ENCODE results near the gene SAMD14.

The SAMD14 gene

DNA sequence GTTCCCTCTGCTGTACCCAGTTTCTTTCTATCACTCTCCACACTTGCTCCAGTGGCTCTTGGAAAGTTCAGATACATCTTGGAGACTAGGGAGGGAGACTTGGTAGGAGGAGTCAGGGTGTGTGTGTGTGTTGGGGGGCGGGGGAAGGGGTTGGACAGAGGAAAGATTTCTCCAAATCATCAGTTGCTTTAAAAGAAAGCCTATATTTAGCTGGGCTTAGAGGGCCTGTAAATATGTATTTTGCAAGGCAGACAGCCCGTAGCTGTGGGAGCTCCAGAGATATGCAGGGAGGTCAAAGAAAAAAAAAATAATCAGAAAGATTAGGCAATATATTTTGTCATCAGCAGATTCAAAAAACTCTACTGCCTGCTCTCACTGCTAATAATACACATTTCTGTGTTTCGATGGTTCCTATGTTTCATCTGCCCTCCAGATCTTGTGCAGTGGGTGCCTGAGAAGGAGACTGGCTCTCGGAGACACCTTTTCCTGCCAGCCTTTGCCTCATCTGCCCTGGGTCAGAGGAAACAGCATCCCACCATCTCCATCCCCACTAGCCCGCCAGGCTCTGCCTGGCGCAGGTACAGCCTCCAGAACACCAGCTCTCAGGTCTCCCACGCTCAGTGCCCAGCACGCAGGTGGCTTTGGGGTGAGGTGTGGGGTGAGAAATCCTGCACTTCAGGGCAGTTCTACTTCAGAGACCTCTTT is 25.3 kb upstream of the SAMD14 start:
- Mint-ChIP-seq H3K4me1 (peaks cover 15% of the 10 kb centered on the region), H3K27ac (peak overlapping the region; percentile 60), H3K9me3 (no peaks in the 10 kb centered on the region), H3K4me3 (no peak overlapping the region), H3K36me3 (peaks cover 13% of the 10 kb centered on the region)
- no peak for ATAC-seq
- no peak for DNase-seq (ENCODE audit: low spot score in 2 of 2)

DNA sequence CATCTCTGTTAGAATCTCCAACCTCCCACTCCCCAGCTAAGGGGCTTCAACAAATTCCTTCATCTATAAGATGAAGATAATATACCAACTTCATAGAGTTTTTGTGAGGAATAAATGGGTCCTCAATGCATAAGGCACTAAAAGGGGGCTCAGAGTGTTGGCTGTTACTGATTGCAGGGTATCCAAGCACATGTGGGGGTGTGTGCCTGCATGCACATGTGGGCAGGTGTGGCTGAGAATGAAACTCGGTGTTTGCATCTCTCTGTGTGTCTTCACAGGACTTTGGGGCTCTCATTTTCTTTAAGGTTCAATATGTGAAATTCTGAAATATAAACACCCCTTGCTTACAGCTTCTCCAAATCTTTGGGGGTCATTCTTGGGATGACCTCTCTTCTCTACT is 24.6 kb upstream of the SAMD14 start:
- H3K4me1 Mint-ChIP-seq = peaks cover 15% of the 10 kb centered on the region
- peaks cover 13% of the 10 kb centered on the region for H3K36me3 Mint-ChIP-seq
- H3K27ac Mint-ChIP-seq = peak overlapping the region; percentile 60
- DNase-seq (ENCODE audit: low spot score in 2 of 2) = no peak
- no peak for ATAC-seq
- no peaks in the 10 kb centered on the region for H3K9me3 Mint-ChIP-seq
- no peak overlapping the region for H3K4me3 Mint-ChIP-seq

DNA sequence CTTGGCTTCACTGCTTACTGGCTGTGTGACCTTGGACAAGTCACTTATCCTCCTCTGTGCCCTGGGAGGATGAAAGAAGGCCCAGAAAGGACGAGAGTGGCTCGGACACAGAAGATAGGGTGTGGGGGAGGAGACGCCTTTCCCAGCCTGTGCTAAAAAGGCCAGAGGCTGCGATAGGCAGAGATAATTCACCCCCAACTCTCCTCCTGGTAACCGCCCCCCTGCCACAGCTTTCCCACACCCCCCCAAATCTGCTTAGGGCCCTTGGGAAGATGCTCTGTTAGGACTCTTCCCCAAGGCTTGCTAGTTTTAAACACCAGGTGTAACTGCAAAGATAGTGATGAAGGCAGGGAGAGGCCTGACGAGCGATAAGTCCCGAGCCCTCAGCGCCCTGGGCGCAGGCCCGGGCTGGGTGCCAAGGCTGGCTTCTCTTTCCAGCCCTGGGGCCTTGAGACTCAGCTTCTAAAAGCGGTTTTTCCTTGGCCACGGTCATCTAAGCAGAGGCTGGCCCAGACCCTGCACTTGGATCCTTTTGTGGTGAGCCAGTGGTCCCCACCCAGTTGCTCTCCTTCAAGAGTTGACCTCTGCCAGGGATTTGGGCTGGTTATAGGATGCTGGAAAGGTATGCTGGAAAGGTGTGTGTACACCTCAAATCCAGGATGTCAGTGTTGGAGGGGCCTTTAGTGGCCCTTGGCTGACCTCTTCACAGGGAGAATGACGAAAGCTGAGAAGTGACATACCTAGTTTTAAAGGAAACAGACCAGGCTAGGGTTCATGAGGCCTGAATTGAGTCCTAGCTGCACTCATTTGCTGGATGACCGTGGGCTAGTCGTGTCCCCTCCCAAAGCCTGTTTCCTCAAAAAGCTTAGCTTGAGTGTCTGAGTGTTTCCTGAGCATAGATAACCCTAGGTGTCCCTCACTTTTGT is 24.0 kb upstream of the SAMD14 start:
- Mint-ChIP-seq H3K36me3 (peaks cover 19% of the 10 kb centered on the region), H3K4me1 (peaks cover 15% of the 10 kb centered on the region), H3K4me3 (no peak overlapping the region), H3K27ac (peak overlapping the region; percentile 52), H3K9me3 (no peaks in the 10 kb centered on the region)
- DNase-seq (ENCODE audit: low spot score in 2 of 2) (no peak), ATAC-seq (no peak)

DNA sequence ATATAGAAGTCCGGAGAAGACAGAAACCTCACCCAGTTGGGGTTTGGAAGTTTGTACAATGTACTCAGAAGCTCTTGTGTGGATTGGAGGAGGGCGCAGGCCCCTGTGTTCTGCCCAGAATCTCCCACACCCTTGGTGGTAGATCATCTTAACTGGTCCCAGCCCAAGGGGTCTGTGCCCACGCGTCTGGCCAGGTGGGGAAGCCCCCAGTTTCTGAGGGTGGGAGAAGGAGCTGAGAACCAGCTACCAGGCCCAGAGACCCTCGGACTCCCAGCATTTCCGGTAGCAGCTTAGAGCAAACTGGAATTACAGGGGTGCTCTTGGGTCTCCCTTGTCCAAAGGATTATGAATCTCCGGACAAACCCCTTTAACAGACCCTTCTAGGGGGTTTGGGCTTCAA is 22.8 kb upstream of the SAMD14 start:
- H3K4me3 Mint-ChIP-seq = peak overlapping the region; percentile 97
- peaks cover 30% of the 10 kb centered on the region for H3K36me3 Mint-ChIP-seq
- ATAC-seq (no peak), DNase-seq (ENCODE audit: low spot score in 2 of 2) (no peak)
- H3K4me1 Mint-ChIP-seq = peaks cover 15% of the 10 kb centered on the region
- no peaks in the 10 kb centered on the region for H3K9me3 Mint-ChIP-seq
- peak overlapping the region; percentile 88 for H3K27ac Mint-ChIP-seq

DNA sequence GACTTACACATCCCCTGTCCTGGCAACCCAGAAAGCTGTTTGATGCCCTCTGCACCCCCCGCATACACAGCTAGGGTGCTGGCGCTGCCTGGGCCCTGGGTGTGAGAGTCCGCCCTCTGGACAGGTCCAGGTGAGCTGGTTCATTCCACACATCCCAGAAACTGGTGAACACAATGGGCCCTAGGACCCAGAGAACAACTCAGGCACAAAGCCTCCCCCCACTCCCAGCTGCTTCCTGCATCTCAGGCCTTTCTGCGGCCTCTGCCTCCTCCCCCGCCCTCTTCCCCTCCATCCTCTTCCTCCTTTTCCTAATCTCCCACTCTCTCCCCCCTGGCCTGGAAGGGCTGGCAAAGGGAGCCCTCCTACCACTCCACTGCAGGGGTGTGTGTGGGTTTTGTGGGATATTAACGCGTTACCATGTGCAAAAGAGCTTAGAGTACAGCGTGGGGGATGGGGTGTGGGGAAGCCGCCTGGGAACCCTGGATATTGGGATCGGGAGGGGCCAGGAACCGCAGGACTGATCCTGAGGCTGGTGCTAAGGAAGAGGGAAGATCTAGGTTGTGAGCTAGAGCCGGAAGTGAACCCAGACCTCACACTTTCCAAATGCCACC is 22.1 kb upstream of the SAMD14 start:
- peak in 1 of 2 donors; percentile 79 for DNase-seq (ENCODE audit: low spot score in 2 of 2)
- H3K36me3 Mint-ChIP-seq = peaks cover 37% of the 10 kb centered on the region
- H3K9me3 Mint-ChIP-seq = no peaks in the 10 kb centered on the region
- peak overlapping the region; percentile 97 for H3K4me3 Mint-ChIP-seq
- peak; percentile 14 for ATAC-seq
- H3K4me1 Mint-ChIP-seq = peaks cover 22% of the 10 kb centered on the region
- peak overlapping the region; percentile 88 for H3K27ac Mint-ChIP-seq

DNA sequence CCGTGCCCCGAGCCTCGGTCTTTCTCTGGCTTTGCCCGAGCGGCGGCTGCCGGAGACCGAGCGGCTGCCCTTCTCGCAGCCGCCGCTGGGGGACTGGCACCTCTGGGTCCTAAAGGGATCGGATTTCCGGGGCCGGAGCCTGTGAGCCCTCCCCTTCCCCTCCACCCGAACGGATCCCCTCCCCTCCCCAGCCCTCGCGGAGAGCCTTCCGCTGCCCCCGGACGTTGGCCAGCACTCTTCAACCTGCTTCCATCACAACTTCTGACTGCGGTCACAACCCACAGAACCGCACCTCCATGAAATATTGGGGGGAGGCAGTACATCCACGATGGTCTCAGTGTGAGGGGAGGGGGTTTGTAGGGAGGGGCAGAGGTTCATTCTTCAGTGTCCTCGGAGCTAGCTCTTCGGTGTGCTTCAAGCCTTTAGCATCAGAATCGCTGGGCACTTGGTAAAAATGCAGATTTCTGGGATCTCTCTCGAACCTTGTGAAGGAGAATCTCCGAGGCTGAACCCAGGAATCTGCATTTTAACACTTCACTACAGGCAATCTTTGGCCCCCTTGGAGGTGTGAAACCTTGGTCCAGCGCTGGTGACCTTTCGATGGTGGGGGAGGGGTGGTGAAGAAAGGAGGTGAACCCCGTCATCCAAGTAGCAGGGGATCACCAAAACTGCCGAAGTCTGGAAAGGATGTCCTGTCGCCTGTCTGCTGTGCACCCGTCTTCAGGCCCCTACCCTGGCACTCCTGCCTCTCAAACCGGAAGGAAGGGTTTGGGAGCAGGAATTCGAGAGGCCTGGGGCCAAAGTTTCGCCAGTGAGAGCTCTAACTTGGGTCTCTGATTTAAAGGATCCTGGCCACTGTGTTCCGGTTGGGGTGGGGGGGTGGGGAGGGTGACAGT is 21.3 kb upstream of the SAMD14 start:
- H3K4me1 Mint-ChIP-seq = peaks cover 30% of the 10 kb centered on the region
- no peaks in the 10 kb centered on the region for H3K9me3 Mint-ChIP-seq
- peak; percentile 79 for ATAC-seq
- peaks cover 44% of the 10 kb centered on the region for H3K36me3 Mint-ChIP-seq
- peak overlapping the region; percentile 97 for H3K4me3 Mint-ChIP-seq
- peak overlapping the region; percentile 88 for H3K27ac Mint-ChIP-seq
- peak; percentile 76 to 91 for DNase-seq (ENCODE audit: low spot score in 2 of 2)

- H3K4me3 Mint-ChIP-seq = peak within 1 kb of the TSS; percentile 97
- peaks cover 38% of the 10 kb centered on the region for H3K4me1 Mint-ChIP-seq
- DNase-seq (ENCODE audit: low spot score in 2 of 2) (no peak), ATAC-seq (peak; percentile 8)
- H3K27ac Mint-ChIP-seq = peak within 1 kb of the TSS; percentile 96
- peaks cover 50% of the 10 kb centered on the region for H3K36me3 Mint-ChIP-seq
- H3K9me3 Mint-ChIP-seq = no peaks in the 10 kb centered on the region
These were observed 20.5 kb upstream of the SAMD14 start, which contains the start of gene PPP1R9B for GRCh38 chr17:50150354-50151040. PPP1R9B (minus strand) TSS chr17:50150677; CDS start chr17:50150513, 164 bp downstream.

DNA sequence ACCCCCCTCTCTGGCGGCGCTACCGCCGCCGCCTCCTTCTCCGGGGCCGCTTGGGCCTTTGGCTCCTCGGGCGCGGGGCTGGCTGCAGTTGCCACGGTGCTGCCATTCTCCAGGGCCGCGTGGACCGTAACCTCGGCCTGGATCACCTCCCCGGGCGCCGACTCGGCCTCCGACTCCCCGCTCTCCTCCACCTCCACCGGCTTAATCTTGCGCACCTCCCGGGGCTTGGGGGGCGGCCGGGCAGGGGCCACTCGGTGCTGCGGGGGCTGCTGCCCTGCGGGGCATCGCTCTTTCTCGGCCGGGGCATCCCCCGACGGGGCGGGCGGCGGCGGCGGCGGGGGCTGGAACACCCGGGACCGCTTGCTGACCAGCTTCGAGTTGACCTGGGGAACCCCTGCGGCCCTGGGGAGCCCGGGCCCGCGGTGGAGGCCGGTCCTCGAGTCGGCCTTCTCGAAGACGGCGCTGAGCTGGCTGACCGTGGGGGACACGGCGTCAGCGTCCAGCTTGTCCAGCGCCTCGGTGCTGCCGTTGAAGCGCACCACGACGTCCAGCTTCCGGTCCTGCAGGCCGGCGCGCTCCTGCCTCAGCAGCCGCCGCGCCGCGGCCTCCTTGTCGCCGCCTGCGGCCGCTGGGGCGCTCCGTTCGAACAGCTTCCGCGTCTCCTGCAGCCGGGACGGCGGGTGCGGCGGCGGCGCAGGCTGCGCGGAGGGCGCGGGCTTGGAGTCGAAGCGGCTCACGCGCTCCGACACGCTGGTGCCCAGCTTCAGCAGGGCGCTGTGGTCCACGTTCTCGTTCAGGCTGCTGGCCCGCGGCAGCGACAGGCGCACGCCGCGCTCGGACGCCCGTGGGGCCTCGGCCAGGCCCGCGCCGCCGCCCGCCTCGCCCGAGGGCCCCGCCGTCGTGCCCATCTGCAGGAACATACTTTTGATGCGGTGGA is 19.7 kb upstream of the SAMD14 start:
- DNase-seq (ENCODE audit: low spot score in 2 of 2) (peak; percentile 46 to 76), ATAC-seq (peak; percentile 2)
- H3K9me3 Mint-ChIP-seq = no peaks in the 10 kb centered on the region
- peaks cover 41% of the 10 kb centered on the region for H3K4me1 Mint-ChIP-seq
- H3K4me3 Mint-ChIP-seq = peak overlapping the region; percentile 97
- peak overlapping the region; percentile 96 for H3K27ac Mint-ChIP-seq
- peaks cover 58% of the 10 kb centered on the region for H3K36me3 Mint-ChIP-seq

GRCh38 chr17:50149091-50149416 is 19.1 kb upstream of the SAMD14 start:
- no peak for ATAC-seq
- H3K4me1 Mint-ChIP-seq = peaks cover 45% of the 10 kb centered on the region

DNA sequence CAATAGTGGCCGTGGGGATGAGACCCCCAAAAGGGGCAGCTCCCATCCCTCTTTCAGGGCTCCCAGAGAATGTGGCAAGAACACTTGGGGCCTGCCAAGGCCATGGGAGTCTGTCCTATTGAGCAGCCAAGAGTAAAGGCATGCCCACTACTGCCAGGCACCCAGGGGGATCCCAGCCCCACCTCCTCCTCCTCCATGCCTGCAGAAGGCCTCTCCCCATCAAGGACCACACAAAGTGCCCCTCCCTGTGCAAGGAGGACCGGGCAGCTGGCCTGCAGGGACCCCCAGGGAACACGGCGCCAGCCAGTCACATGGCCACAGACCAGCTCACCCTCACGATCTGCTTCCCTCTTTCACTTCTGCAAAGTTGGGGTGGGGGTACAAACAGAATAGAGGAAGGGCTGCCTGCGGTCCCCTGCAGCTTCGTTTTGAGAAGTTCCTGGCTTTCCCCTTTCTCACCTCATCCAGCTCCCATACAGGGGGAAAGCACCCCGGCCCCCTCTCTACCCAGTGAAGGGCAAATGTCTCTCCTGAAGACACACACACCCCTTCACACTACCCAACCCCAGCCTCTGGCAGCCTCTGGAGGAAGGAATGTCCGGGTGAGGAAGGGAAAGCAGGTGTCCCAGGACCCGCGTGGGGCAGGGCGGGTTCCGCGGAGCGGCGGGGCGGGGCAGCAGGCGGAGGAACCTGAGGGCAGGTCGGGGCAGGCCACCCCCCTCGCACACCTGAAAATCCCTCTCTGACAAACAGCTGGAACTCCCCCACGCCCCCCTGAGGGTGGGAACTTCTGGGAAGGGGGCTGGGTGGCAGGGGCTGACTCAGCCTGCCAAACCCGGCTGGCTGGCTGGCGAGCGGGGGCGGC is 18.5 kb upstream of the SAMD14 start:
- H3K36me3 Mint-ChIP-seq = peaks cover 70% of the 10 kb centered on the region
- no peaks in the 10 kb centered on the region for H3K9me3 Mint-ChIP-seq

More at GRCh38 chr17:50149091-50149416, 19.1 kb upstream of the SAMD14 start:
- Mint-ChIP-seq H3K9me3 (no peaks in the 10 kb centered on the region), H3K27ac (peak overlapping the region; percentile 96), H3K36me3 (peaks cover 64% of the 10 kb centered on the region), H3K4me3 (peak overlapping the region; percentile 97)
- no peak for DNase-seq (ENCODE audit: low spot score in 2 of 2)

DNA sequence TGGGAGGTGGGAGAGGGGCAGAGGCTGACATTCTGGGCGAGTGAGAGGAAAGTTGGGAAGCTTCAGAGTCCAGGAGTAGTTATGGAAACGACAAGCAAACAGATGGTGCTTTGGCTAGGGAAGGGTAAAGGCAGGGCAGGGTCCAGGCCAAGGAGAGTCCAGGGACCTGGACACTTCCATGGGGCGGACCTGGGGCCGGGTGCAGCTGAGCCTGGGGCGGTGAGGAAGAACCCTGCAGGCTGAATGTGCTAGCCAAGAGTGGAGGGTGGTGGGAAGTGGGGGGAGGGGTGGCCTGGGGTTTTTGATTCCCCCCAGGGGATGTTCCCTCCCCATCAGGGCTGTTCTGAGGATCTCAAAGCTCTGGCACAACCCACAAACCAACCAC is 17.9 kb upstream of the SAMD14 start:
- no peak for DNase-seq (ENCODE audit: low spot score in 2 of 2)

More for the DNA sequence above, 18.5 kb upstream of the SAMD14 start:
- peak overlapping the region; percentile 96 for H3K27ac Mint-ChIP-seq
- ATAC-seq (peak; percentile 35), DNase-seq (ENCODE audit: low spot score in 2 of 2) (peak; percentile 59 to 88)
- H3K4me1 Mint-ChIP-seq = peaks cover 51% of the 10 kb centered on the region
- H3K4me3 Mint-ChIP-seq = peak overlapping the region; percentile 97

DNA sequence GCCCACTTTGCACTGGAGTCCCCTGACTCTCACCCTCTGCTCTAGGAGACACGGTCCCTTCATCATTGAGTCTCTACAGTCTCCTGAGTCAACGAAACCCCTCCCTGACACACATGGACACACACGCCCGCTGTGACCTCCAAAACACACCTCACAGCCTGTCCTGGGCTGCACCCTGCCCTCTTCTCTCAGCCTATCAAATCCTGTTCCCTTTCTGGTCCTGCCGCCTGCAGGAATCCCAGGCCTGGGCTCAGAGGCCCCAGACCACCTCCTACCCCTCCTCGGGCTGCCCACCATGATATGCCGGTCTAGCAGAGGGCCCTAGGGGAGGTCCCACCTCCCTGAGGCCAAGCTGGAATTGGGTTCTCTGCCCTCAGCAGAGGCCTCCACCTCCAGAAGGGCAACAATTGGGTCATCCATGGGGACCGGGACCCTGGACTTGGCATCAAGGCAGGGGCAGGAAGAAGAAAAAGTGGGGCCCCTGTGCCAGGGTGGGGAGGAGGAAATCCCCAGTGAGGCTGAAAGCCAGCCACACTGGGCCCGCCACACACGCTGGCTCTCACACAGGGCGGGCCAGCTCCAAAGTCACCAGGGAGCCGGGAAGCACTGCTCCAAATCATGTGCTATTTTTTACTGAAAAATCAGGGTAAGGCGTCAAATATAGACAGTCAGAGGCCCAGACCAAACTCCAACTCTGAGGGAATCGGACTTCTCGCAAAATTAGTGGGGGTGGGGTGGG is 17.1 kb upstream of the SAMD14 start:
- no peak for DNase-seq (ENCODE audit: low spot score in 2 of 2)
- Mint-ChIP-seq H3K27ac (peak overlapping the region; percentile 96), H3K4me3 (peak overlapping the region; percentile 97), H3K4me1 (peaks cover 60% of the 10 kb centered on the region), H3K36me3 (peaks cover 84% of the 10 kb centered on the region), H3K9me3 (no peaks in the 10 kb centered on the region)
- ATAC-seq = no peak

More for the DNA sequence above, 17.9 kb upstream of the SAMD14 start:
- Mint-ChIP-seq H3K36me3 (peaks cover 77% of the 10 kb centered on the region), H3K9me3 (no peaks in the 10 kb centered on the region), H3K27ac (peak overlapping the region; percentile 96), H3K4me3 (peak overlapping the region; percentile 97), H3K4me1 (peaks cover 57% of the 10 kb centered on the region)
- no peak for ATAC-seq

Measured in stimulated activated effector memory CD8-positive, alpha-beta T cell treated with anti-CD3 and anti-CD28 coated beads, Interleukin-12 subunit alpha, Interleukin-12 subunit beta, amount 100 ng/mL, for 72 hours (primary cell).